ENCODE data around the gene VPS50.

DNA sequence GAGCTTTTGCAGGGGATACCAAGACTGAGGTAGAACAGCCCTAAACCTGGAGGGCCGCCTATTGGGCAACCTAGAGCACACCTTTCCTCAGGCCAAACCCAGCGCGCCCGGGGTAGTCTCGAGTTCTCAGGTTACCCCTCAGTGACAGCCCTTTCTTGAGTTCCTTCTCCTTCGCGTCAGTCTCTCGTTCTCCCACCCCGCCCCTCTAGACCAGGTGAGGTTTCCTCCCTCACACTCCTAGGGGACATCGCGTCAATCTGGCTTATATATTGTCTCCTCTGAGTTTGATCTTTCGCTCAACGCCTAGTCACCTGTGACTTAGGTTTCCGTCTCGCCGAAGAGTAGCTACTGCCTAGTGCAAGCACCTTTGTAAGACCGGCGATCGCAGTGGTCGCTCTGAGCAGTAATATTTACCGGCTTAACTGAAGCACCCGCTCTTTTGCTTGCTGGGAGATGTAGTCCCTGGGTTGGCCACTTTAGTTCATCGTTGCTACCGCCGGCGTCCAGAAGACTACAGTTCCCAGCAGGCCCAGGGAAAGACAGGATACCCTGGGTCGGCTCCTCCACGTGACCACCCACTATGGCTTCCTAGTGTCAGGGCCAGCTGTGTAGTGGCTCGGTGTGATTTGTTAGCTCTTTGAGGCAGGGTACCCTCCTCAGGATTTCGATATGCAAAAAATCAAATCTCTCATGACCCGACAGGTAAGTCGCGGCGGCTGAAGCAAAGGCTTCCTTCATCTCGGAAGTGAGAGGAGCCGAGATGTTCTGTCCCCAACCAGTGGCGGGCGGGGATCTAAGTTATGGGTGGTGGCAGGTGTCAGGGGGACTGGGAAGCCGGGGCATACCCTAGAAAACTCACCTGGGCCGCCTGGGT is at the start of gene VPS50:
- TF ChIP-seq, protein P1, sequence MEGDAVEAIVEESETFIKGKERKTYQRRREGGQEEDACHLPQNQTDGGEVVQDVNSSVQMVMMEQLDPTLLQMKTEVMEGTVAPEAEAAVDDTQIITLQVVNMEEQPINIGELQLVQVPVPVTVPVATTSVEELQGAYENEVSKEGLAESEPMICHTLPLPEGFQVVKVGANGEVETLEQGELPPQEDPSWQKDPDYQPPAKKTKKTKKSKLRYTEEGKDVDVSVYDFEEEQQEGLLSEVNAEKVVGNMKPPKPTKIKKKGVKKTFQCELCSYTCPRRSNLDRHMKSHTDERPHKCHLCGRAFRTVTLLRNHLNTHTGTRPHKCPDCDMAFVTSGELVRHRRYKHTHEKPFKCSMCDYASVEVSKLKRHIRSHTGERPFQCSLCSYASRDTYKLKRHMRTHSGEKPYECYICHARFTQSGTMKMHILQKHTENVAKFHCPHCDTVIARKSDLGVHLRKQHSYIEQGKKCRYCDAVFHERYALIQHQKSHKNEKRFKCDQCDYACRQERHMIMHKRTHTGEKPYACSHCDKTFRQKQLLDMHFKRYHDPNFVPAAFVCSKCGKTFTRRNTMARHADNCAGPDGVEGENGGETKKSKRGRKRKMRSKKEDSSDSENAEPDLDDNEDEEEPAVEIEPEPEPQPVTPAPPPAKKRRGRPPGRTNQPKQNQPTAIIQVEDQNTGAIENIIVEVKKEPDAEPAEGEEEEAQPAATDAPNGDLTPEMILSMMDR (IDR thresholded peaks at IDR 0.05; ENCODE audit: insufficient read depth, low read length): no peak
- TF ChIP-seq POLR2AphosphoS5 (IDR thresholded peaks at IDR 0.05; ENCODE audit: low read depth): peak; percentile 59; the same call in 1 of the 2 replicates
